CMK (cell line): ENCODE measurements around the gene DNAH2.
"Not testable (repeated sequence)": the region's sequence is repeated elsewhere in the genome, so short reads cannot be mapped to it uniquely, and the experiment has no call there.

ENCODE experiments used
- DNase-seq: peaks from one replicate; pipeline ENCODE4 v3.0.0-alpha.2; 2010; ENCODE audit warnings: low read depth

The DNAH2 gene

GRCh38 chr17:7851438-7852261, 134.1 kb downstream of the DNAH2 start:
- no peak for DNase-seq

GRCh38 chr17:7852262-7852670, 134.7 kb downstream of the DNAH2 start:
- no peak for DNase-seq

- DNase-seq = no peak
Observed at GRCh38 chr17:7852919-7853690, 135.6 kb downstream of the DNAH2 start.

- DNase-seq = no peak
Observed at GRCh38 chr17:7853691-7854038, 136.1 kb downstream of the DNAH2 start.

GRCh38 chr17:7854078-7854777, 136.7 kb downstream of the DNAH2 start:
- DNase-seq = no peak

GRCh38 chr17:7854851-7855659, 137.5 kb downstream of the DNAH2 start, which contains the start of gene TMEM88:
TSS of gene TMEM88 (plus strand) at chr17:7855066. CDS start at chr17:7855075, 9 bp downstream.
- DNase-seq = no peak

GRCh38 chr17:7855660-7856010, 138.1 kb downstream of the DNAH2 start:
- no peak for DNase-seq

- DNase-seq = peak; percentile 89
Observed at GRCh38 chr17:7856011-7856810, 138.7 kb downstream of the DNAH2 start.

GRCh38 chr17:7856811-7857712, 139.5 kb downstream of the DNAH2 start, which contains the start of gene NAA38:
TSS of gene NAA38 (minus strand) at chr17:7857559. CDS start at chr17:7857463, 96 bp downstream.
- DNase-seq = peak; percentile 83

- DNase-seq = no peak
Observed at GRCh38 chr17:7857713-7858521, 140.4 kb downstream of the DNAH2 start, which contains the start of gene CYB5D1. TSS of gene CYB5D1 (plus strand) at chr17:7858003. CDS start at chr17:7858135, 132 bp downstream.

- no peak for DNase-seq
Observed at GRCh38 chr17:7858522-7858810, 140.9 kb downstream of the DNAH2 start.

GRCh38 chr17:7859028-7859427, 141.5 kb downstream of the DNAH2 start:
- DNase-seq = no peak

- DNase-seq = no peak
Observed at GRCh38 chr17:7862692-7863437, 145.3 kb downstream of the DNAH2 start.

- DNase-seq = not testable (repeated sequence)
Observed at GRCh38 chr17:7864384-7864783, 146.8 kb downstream of the DNAH2 start.

- DNase-seq = no peak
Observed at GRCh38 chr17:7864995-7865650, 147.6 kb downstream of the DNAH2 start.

- DNase-seq = no peak
Observed at GRCh38 chr17:7867881-7868329, 150.4 kb downstream of the DNAH2 start.

- no peak for DNase-seq
Observed at GRCh38 chr17:7873051-7873450, 155.5 kb downstream of the DNAH2 start.
